ENCODE measurements around the gene DNAJC15. TPM values are rescaled to one million over a fixed set of nuclear protein-coding genes. Genes with fewer than 3 reads are reported as not detected.
A peak's percentile ranks its signal among the peaks of the same experiment; 100 is the strongest.
"Not testable (repeated sequence)": the region's sequence is repeated elsewhere in the genome, so short reads cannot be mapped to it uniquely, and the experiment has no call there.

DNAJC15 gene
- total RNA-seq, 6 donors from 2014 or later: 3.1 to 19.3 (median 9.0) TPM

- Histone ChIP-seq H3K4me3 (no peak overlapping the region), H3K9me3 (no peaks in the 10 kb centered on the region), H3K36me3 (peaks cover 0 to 5% (median 2%) of the 10 kb centered on the region in 4 donors), H3K27ac (no peak overlapping the region), H3K27me3 (no peaks in the 10 kb centered on the region), H3K4me1 (peaks cover 2 to 18% (median 15%) of the 10 kb centered on the region in 4 donors)
- DNase-seq (no peak), ATAC-seq (ENCODE audit: low FRiP score in 2 of 2) (no peak)
- WGBS, 2 donors: 88 to 90% methylated on average over 5 of the region's 5 CpGs
- TF ChIP-seq POLR2AphosphoS5 (IDR thresholded peaks at IDR 0.05) (no peak), EP300 (IDR thresholded peaks at IDR 0.05) (no peak), POLR2A (IDR thresholded peaks at IDR 0.05) (no peak), CTCF (IDR thresholded peaks at IDR 0.05) (no peak)
Measured at GRCh38 chr13:43061496-43062280, 38.3 kb downstream of the DNAJC15 start.

- Histone ChIP-seq H3K4me3 (no peak overlapping the region), H3K36me3 (peaks cover 0 to 2% (median 0%) of the 10 kb centered on the region in 4 donors), H3K9me3 (no peaks in the 10 kb centered on the region), H3K4me1 (peaks cover 0 to 13% (median 2%) of the 10 kb centered on the region in 4 donors), H3K27ac (no peak overlapping the region), H3K27me3 (no peaks in the 10 kb centered on the region)
- ATAC-seq (ENCODE audit: low FRiP score in 2 of 2) (no peak), DNase-seq (no peak)
- TF ChIP-seq EP300 (IDR thresholded peaks at IDR 0.05) (no peak), CTCF (IDR thresholded peaks at IDR 0.05) (no peak), POLR2A (IDR thresholded peaks at IDR 0.05) (no peak), POLR2AphosphoS5 (IDR thresholded peaks at IDR 0.05) (no peak)
- 92 to 95% methylated on average over 1 of the region's 1 CpG for whole genome bisulfite sequencing, 2 donors
Measured at GRCh38 chr13:43071824-43072223, 48.4 kb downstream of the DNAJC15 start.

GRCh38 chr13:43072394-43072793, 49.0 kb downstream of the DNAJC15 start:
- no peak for TF ChIP-seq POLR2A (IDR thresholded peaks at IDR 0.05)
- 68 to 78% methylated on average over 5 of the region's 5 CpGs for WGBS, 2 donors
- H3K27me3 ChIP-seq: no peaks in the 10 kb centered on the region
- H3K27ac ChIP-seq: no peak overlapping the region
- DNase-seq (peak in 1 of 2 donors; percentile 60), ATAC-seq (ENCODE audit: low FRiP score in 2 of 2) (peak in 1 of 2 donors; percentile 28)
- H3K4me1 ChIP-seq: peaks cover 0 to 14% (median 2%) of the 10 kb centered on the region in 4 donors
- no peaks in the 10 kb centered on the region for H3K9me3 ChIP-seq
- H3K4me3 ChIP-seq: no peak overlapping the region
- H3K36me3 ChIP-seq: peaks cover 0 to 2% (median 0%) of the 10 kb centered on the region in 4 donors

GRCh38 chr13:43074824-43075510, 51.6 kb downstream of the DNAJC15 start:
- Histone ChIP-seq H3K27me3 (no peaks in the 10 kb centered on the region), H3K9me3 (no peaks in the 10 kb centered on the region), H3K27ac (no peak overlapping the region), H3K4me3 (no peak overlapping the region), H3K36me3 (no peaks in the 10 kb centered on the region), H3K4me1 (peaks cover 0 to 14% (median 2%) of the 10 kb centered on the region in 4 donors)
- TF ChIP-seq POLR2AphosphoS5 (IDR thresholded peaks at IDR 0.05) (no peak), POLR2A (IDR thresholded peaks at IDR 0.05) (no peak), EP300 (IDR thresholded peaks at IDR 0.05) (no peak)
- WGBS, 2 donors: 52 to 63% methylated on average over 3 of the region's 3 CpGs
- DNase-seq (no peak), ATAC-seq (ENCODE audit: low FRiP score in 2 of 2) (no peak)

DNA sequence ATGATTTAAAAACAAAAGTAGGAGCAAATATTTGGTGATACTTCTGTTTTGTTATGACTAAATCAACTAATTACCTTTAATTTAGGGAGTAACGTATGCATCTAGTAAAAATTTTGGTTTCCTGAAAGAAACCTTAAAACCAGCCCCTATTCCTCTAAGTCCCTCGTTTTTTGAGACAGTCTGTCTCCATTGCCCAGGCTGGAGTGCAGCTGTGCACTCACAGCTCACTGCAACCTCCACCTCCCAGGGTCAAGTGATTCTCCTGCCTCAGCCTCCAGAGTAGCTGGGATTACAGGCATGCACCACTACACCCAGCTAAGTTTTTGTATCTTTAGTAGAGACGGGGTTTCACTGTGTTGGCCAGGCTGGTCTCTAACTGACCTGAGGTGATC, 52.1 kb downstream of the DNAJC15 start:
- ATAC-seq (ENCODE audit: low FRiP score in 2 of 2); H3K4me3 ChIP-seq; H3K9me3 ChIP-seq; H3K36me3 ChIP-seq; DNase-seq; H3K27ac ChIP-seq; H3K27me3 ChIP-seq: not testable (repeated sequence)
- H3K4me1 ChIP-seq: peaks cover 0 to 14% (median 2%) of the 10 kb centered on the region in 4 donors
- 77 to 79% methylated on average over 3 of the region's 3 CpGs for WGBS, 2 donors

GRCh38 chr13:43077046-43077445, 53.7 kb downstream of the DNAJC15 start:
- Histone ChIP-seq H3K27ac (no peak overlapping the region), H3K4me3 (no peak overlapping the region), H3K4me1 (peaks cover 0 to 14% (median 2%) of the 10 kb centered on the region in 4 donors), H3K9me3 (no peaks in the 10 kb centered on the region), H3K36me3 (peaks cover 0 to 3% (median 0%) of the 10 kb centered on the region in 4 donors), H3K27me3 (no peaks in the 10 kb centered on the region)
- WGBS, 2 donors: 69 to 83% methylated on average over 1 of the region's 1 CpG
- DNase-seq: no peak
- ATAC-seq (ENCODE audit: low FRiP score in 2 of 2): no peak
- TF ChIP-seq EP300 (IDR thresholded peaks at IDR 0.05): no peak
- no peak for TF ChIP-seq CTCF (IDR thresholded peaks at IDR 0.05)
- no peak for TF ChIP-seq POLR2AphosphoS5 (IDR thresholded peaks at IDR 0.05)
- no peak for TF ChIP-seq POLR2A (IDR thresholded peaks at IDR 0.05)
